Activated CD8-positive, alpha-beta memory T cell treated with anti-CD3 and anti-CD28 coated beads for 4 hours (primary cell): ENCODE measurements around the gene DVL1.

ENCODE experiments used
- DNase-seq, 2 donors: peaks; one replicate each; pipeline ENCODE4 v3.0.0-alpha.2; 2020; ENCODE audit warnings: low read depth in 2 of 2

Gene DVL1

DNA sequence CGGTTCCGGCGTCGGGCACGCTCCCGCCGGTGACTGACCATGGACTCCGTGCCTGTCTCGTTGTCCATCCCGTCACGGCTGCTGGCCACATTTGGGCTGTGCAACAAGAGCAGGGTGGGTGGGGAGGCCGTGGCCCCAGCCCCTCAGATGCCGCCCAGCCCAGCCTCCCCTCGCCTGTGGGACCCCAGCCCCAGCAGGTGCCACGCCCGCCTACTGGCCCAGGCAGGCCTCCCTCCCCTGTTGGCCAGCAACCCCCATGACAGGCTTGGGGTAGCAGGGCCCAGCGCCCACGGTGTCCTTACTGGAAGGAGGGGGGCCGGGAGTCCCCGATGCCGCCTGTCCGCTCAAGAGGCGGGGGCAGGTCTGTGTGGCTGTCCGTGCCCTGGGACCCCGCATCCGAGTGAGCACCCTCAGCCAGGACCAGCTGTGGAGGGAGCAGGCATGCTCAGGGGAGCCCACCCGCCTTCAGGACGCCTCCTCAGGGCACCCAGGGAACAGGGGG is 7.1 kb downstream of the DVL1 start:
- no peak for DNase-seq

DNA sequence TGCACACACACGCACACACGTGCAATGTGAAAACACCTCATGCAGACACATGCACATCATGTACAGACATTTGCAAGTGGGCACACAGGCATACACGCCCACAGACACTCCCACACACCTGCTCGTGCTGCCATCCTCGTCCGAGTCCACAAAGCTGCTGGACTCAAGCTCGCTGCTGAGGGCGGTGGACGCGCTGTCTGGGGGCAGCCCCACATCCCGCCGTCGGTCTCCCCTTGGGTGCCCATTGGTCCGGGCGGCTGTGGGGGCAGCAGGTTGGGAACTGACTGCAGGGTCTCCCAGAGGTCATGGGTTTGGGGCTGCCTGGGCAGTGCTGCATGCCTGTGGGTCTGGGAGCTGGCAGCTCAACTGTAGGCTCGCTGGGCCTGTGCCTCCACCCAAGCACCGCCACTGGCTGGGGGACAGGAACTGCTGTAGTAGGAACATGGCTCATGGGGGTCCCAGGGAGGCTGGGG is 7.6 kb downstream of the DVL1 start:
- DNase-seq, result no peak

DNA sequence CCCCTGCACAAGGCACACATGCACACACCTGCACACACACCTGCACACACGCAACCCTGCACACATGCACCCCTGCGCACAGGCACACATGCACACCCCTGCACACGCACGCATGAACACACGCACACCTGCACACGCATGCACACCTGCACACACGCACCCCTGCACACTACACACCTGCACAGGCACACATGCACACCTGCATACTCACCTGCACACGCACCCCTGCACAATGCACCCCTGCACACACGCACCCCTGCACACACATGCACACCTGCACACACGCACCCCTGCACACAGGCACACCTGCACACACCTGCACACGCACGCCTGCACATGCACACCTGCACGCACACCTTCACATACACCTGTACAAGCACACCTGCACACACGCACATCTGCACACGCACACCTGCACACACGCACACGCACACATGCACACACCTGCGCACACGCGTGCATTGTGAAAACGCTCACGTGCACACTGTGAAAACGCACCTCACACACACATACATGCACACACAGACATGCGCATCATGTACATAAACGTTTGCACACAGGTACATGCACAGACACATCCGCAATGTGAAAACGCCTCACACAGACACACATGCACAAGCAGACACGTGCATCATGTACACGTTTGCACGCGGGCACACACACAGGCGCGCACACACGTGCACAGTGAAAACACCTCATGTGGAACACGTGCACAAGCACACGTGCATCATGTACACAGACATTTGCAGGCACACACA is 8.2 kb downstream of the DVL1 start:
- no peak for DNase-seq

- no peak for DNase-seq
Measured at GRCh38 chr1:1340185-1340584, 9.0 kb downstream of the DVL1 start.

- DNase-seq, result no peak
Measured at GRCh38 chr1:1338278-1338677, 10.9 kb downstream of the DVL1 start.

DNA sequence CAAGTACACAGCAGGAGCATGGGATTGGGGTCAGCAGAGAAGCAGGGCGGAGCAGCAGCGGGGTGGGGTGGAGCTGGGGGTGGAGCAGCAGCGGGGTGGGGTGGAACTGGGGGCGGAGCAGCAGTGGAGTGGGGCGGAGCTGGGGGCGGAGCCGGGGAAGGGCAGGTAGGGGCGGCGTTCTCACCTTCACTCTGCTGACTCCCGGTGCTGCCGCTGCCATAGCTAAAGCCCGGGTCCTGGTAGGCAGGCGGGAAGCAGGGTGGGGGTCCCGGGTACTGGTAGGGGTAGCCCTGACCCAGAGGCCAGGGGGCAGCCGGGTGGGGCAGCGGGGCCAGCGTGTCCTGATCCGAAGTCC is 11.4 kb downstream of the DVL1 start:
- no peak for DNase-seq

- DNase-seq, result no peak
Measured at GRCh38 chr1:1336931-1337792, 12.1 kb downstream of the DVL1 start.

GRCh38 chr1:1336446-1336845 is 12.8 kb downstream of the DVL1 start:
- no peak for DNase-seq

GRCh38 chr1:1335792-1336248 is 13.4 kb downstream of the DVL1 start:
- DNase-seq, result no peak

- no peak for DNase-seq
Measured at GRCh38 chr1:1335283-1335682, 13.9 kb downstream of the DVL1 start.

DNA sequence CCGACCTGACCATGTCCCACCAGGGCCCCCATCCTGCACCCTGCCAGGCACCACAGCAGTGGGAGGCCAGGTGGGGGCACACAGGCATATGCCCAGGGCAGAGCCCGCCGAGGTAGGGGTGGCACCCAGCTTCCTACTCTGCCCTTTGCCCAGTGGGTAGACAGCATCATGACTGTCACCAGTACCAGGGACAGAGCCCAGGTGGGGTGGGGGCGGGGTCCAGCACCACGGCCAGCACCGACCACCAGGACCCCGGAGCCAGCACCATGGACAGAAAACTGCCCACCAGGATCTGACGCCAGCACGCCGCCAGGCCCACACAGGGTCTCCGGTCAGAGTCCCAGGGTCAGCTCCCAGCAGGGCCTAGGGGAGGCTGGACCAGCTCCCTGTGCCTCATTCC is 14.4 kb downstream of the DVL1 start:
- DNase-seq, result no peak

GRCh38 chr1:1333551-1334241 is 15.5 kb downstream of the DVL1 start:
- no peak for DNase-seq

GRCh38 chr1:1332774-1333480 is 16.3 kb downstream of the DVL1 start:
- no peak for DNase-seq

DNA sequence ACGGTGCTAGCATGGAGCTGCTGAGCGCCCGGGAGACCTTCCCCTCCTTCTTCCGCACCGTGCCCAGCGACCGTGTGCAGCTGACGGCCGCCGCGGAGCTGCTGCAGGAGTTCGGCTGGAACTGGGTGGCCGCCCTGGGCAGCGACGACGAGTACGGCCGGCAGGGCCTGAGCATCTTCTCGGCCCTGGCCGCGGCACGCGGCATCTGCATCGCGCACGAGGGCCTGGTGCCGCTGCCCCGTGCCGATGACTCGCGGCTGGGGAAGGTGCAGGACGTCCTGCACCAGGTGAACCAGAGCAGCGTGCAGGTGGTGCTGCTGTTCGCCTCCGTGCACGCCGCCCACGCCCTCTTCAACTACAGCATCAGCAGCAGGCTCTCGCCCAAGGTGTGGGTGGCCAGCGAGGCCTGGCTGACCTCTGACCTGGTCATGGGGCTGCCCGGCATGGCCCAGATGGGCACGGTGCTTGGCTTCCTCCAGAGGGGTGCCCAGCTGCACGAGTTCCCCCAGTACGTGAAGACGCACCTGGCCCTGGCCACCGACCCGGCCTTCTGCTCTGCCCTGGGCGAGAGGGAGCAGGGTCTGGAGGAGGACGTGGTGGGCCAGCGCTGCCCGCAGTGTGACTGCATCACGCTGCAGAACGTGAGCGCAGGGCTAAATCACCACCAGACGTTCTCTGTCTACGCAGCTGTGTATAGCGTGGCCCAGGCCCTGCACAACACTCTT is 17.0 kb downstream of the DVL1 start:
- no peak for DNase-seq

GRCh38 chr1:1331068-1331965 is 17.9 kb downstream of the DVL1 start, which contains the start of gene TAS1R3:
TAS1R3 (plus strand) TSS chr1:1331280; CDS start chr1:1331346, 66 bp downstream.
- no peak for DNase-seq

DNA sequence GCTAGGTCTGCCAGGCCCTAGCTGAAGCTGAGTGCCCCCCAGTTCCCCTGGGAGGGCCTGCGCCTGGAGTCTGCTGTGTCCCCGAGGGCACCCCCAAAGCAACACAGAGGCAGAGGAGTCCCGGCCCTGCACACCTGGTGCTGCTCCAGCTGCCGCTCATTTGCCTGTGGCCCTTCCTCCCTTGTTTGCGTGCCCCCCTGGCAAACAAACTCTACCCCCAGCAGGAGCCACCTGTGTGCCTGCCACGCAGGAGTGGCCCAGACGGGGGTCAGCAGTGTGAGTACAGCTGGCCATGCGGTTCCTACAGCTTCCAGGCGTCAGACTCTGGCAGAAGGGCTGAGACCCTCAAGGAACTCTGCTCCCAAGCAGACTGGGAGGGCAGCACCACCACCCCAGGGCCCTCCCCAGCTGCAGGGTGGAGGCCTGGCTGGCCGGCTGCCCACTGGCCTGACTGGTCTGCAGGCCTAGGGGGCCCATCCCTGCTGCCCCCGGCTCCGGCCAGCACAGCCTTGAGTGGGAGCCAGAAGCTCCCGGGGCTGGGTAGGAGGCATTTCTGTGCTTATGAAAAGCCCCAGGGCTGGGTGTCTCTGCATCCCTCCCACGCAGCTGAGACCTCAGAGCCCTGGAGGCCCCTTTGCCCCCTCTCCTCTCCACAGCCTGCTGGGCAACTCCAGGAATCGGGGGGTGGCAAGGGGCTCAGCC is 18.7 kb downstream of the DVL1 start:
- DNase-seq, result no peak

DNA sequence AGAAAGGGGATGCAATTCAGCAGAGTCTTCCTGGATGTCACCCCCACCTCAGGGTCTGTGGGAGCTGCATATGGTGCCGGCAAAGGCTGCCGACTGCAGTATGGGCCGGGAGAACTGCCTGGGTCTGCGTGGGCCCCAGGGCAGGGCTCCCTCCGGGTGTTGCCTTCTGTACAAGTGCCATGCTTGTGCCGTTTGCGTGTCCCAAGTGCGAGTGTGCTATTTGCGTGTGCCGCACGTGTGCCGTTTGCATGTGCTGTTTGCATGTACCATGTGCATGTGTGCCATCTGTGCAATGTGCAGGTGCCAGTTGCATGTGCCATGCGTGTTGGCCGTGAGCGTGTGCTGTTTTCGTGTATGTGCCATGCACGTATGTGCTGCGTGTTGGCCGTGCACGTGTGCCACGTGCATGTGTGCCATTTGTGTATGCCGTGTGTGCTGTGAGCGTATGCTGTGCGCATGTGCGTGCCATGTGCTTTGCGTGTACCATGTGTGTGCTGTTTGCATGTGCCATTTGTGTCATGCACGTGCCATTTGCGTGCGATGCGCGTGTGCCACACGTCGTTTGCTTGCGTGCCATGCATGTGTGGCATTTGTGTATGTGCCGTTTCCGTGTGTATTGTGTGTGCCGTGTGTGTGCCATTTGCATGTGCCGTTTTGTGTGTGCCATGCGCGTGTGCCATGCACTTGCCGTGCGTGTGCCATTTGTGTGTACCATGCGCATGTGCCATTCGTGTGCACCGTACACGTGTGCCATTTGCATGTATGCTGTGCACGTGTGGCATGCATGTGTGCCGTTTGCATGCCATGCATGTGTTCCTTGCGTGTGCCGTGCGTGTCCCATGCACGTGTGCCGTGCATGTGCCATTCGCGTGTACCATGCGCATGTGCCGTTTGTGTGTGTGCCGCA is 19.7 kb downstream of the DVL1 start:
- DNase-seq, result no peak

GRCh38 chr1:1328254-1328653 is 21.0 kb downstream of the DVL1 start:
- no peak for DNase-seq
